ENCODE data around the gene PCCA. TPM values are rescaled to one million over a fixed set of nuclear protein-coding genes. Genes with fewer than 3 reads are reported as not detected.

The PCCA gene
- total RNA-seq, result 10 to 100 TPM; 19.6 to 38.6 TPM

GRCh38 chr13:100088644-100089464, at the start of gene PCCA:
Gene PCCA, plus strand, starts transcription at chr13:100089093. Its CDS starts 28 bp downstream, at chr13:100089121.
- H3K9me3 ChIP-seq, result no peaks in the 10 kb centered on the region
- peak within 1 kb of the TSS; percentile 80 to 84 for H3K4me3 ChIP-seq
- peak; percentile 94 for DNase-seq (ENCODE audit: low spot score)
- H3K27ac ChIP-seq, result peak within 1 kb of the TSS; percentile 76 to 78
- H3K27me3 ChIP-seq, result no peaks in the 10 kb centered on the region
- peaks cover 0 to 18% of the 10 kb centered on the region in 2 donors for H3K4me1 ChIP-seq
- TF ChIP-seq CTCF (IDR thresholded peaks at IDR 0.05), result no peak
- no peaks in the 10 kb centered on the region for H3K36me3 ChIP-seq

- no peak for TF ChIP-seq CTCF (IDR thresholded peaks at IDR 0.05)
- no peaks in the 10 kb centered on the region for H3K27me3 ChIP-seq
- no peaks in the 10 kb centered on the region for H3K9me3 ChIP-seq
- no peak overlapping the region for H3K27ac ChIP-seq
- no peaks in the 10 kb centered on the region for H3K36me3 ChIP-seq
- DNase-seq (ENCODE audit: low spot score), result no peak
- H3K4me1 ChIP-seq, result no peaks in the 10 kb centered on the region
- no peak overlapping the region for H3K4me3 ChIP-seq
These were observed 49.2 kb upstream of the PCCA start for GRCh38 chr13:100039740-100040139.

- no peaks in the 10 kb centered on the region for H3K36me3 ChIP-seq
- H3K9me3 ChIP-seq, result no peaks in the 10 kb centered on the region
- H3K27me3 ChIP-seq, result no peaks in the 10 kb centered on the region
- no peaks in the 10 kb centered on the region for H3K4me1 ChIP-seq
- DNase-seq (ENCODE audit: low spot score), result no peak
- H3K4me3 ChIP-seq, result no peak overlapping the region
- TF ChIP-seq CTCF (IDR thresholded peaks at IDR 0.05), result no peak
- H3K27ac ChIP-seq, result no peak overlapping the region
These were observed 48.7 kb upstream of the PCCA start for GRCh38 chr13:100040196-100040595.

- DNase-seq (ENCODE audit: low spot score), result no peak
- Histone ChIP-seq H3K4me3 (no peak overlapping the region), H3K27ac (no peak overlapping the region), H3K27me3 (no peaks in the 10 kb centered on the region), H3K9me3 (no peaks in the 10 kb centered on the region), H3K4me1 (no peaks in the 10 kb centered on the region), H3K36me3 (no peaks in the 10 kb centered on the region)
- TF ChIP-seq CTCF (IDR thresholded peaks at IDR 0.05), result no peak
These were observed 44.0 kb upstream of the PCCA start for GRCh38 chr13:100044936-100045335.

- Histone ChIP-seq H3K4me1 (no peaks in the 10 kb centered on the region), H3K27me3 (no peaks in the 10 kb centered on the region), H3K36me3 (no peaks in the 10 kb centered on the region), H3K9me3 (no peaks in the 10 kb centered on the region), H3K27ac (no peak overlapping the region), H3K4me3 (no peak overlapping the region)
- DNase-seq (ENCODE audit: low spot score), result no peak
- TF ChIP-seq CTCF (IDR thresholded peaks at IDR 0.05), result no peak
These were observed 43.5 kb upstream of the PCCA start for GRCh38 chr13:100045355-100045754.

- Histone ChIP-seq H3K4me3 (no peak overlapping the region), H3K9me3 (no peaks in the 10 kb centered on the region), H3K27me3 (no peaks in the 10 kb centered on the region), H3K36me3 (no peaks in the 10 kb centered on the region), H3K4me1 (no peaks in the 10 kb centered on the region), H3K27ac (no peak overlapping the region)
- TF ChIP-seq CTCF (IDR thresholded peaks at IDR 0.05), result no peak
- no peak for DNase-seq (ENCODE audit: low spot score)
These were observed 37.8 kb upstream of the PCCA start for GRCh38 chr13:100051070-100051469.
